Mesendoderm (in vitro differentiated cells): ENCODE measurements around the gene ITGAV.

Experiments used
- DNase-seq: peaks from one replicate; pipeline ENCODE4 v3.0.0; 2013
- H2AK5ac ChIP-seq: 2 replicates; pipeline ENCODE4 v1.6.1; 2013; ENCODE audit warnings: low read length, inconsistent platforms
- H2BK120ac ChIP-seq: 2 replicates; pipeline ENCODE4 v1.6.1; 2013; ENCODE audit warnings: low read depth, mild to moderate bottlenecking, low read length, moderate library complexity, mixed read lengths
- H2BK15ac ChIP-seq: replicated peaks from 2 replicates; pipeline ENCODE4 v1.6.1; 2013; ENCODE audit warnings: low read depth, mild to moderate bottlenecking, moderate library complexity
- H2BK5ac ChIP-seq: 2 replicates; pipeline ENCODE4 v1.6.1; 2013; ENCODE audit warnings: low read length, inconsistent platforms
- H3K18ac ChIP-seq: 2 replicates; pipeline ENCODE4 v1.6.1; 2013; ENCODE audit warnings: mild to moderate bottlenecking, low read length, mixed read lengths
- H3K23ac ChIP-seq: one replicate; pipeline ENCODE4 v1.6.1; 2013; ENCODE audit warnings: low read length
- H3K27ac ChIP-seq: 2 replicates; pipeline ENCODE4 v1.5.1; 2013; ENCODE audit warnings: low read depth, mild to moderate bottlenecking, inconsistent platforms, low read length, moderate library complexity
- H3K27me3 ChIP-seq: 2 replicates; pipeline ENCODE4 v1.6.1; 2013; ENCODE audit warnings: low read length, control low read depth, mild to moderate bottlenecking, inconsistent platforms; ENCODE audit not compliant: insufficient read depth, poor library complexity
- H3K36me3 ChIP-seq: 2 replicates; pipeline ENCODE4 v1.6.1; 2013; ENCODE audit warnings: low read length, inconsistent platforms; ENCODE audit not compliant: control insufficient read depth, insufficient read depth
- H3K4ac ChIP-seq: one replicate; pipeline ENCODE4 v1.6.1; 2013; ENCODE audit warnings: low read depth, mild to moderate bottlenecking, low read length, moderate library complexity
- H3K4me1 ChIP-seq: 2 replicates; pipeline ENCODE4 v1.6.1; 2013; ENCODE audit warnings: low read depth, low read length, inconsistent platforms; ENCODE audit not compliant: control insufficient read depth
- H3K4me2 ChIP-seq: 2 replicates; pipeline ENCODE4 v1.6.1; 2013; ENCODE audit warnings: low read length
- H3K4me3 ChIP-seq: 2 replicates; pipeline ENCODE4 v1.5.1; 2013; ENCODE audit warnings: mild to moderate bottlenecking, low read length
- H3K56ac ChIP-seq: one replicate; pipeline ENCODE4 v1.6.1; 2013; ENCODE audit warnings: low read length
- H3K79me1 ChIP-seq: 2 replicates; pipeline ENCODE4 v1.6.1; 2013; ENCODE audit warnings: low read length, inconsistent platforms
- H3K79me2 ChIP-seq: 2 replicates; pipeline ENCODE4 v1.6.1; 2013; ENCODE audit warnings: mild to moderate bottlenecking, low read length; ENCODE audit not compliant: control insufficient read depth, insufficient read depth
- H3K9ac ChIP-seq: 2 replicates; pipeline ENCODE4 v1.6.1; 2013; ENCODE audit warnings: low read length, inconsistent platforms
- H4K5ac ChIP-seq: one replicate; pipeline ENCODE4 v1.6.1; 2013; ENCODE audit warnings: low read length
- H4K8ac ChIP-seq: one replicate; pipeline ENCODE4 v1.6.1; 2013; ENCODE audit warnings: low read depth, mild to moderate bottlenecking, control low read depth, low read length, moderate library complexity
- WGBS: extraction: QIAGEN DNeasy Blood & Tissue Kit; methylation state at CpG from one replicate; pipeline ENCODE4 v1.1.7; 2013; ENCODE audit warnings: low lambda C conversion rate, missing lambda C conversion rate; ENCODE audit not compliant: insufficient coverage; ENCODE audit errors: extremely low coverage; 5-methylcytosine and 5-hydroxymethylcytosine counted together

The ITGAV gene

GRCh38 chr2:186594001-186594722 is 4.3 kb downstream of the ITGAV start:
- no peak overlapping the region for H2BK5ac ChIP-seq
- H3K4me2 ChIP-seq: no peak overlapping the region
- H3K23ac ChIP-seq: no peak overlapping the region
- DNase-seq: no peak
- H3K79me2 ChIP-seq: peaks cover 53% of the 10 kb centered on the region
- H2BK120ac ChIP-seq: no peak overlapping the region
- H4K8ac ChIP-seq: no peak overlapping the region
- no peak overlapping the region for H3K27ac ChIP-seq
- no peak overlapping the region for H4K5ac ChIP-seq
- H3K18ac ChIP-seq: no peak overlapping the region
- H3K36me3 ChIP-seq: no peaks in the 10 kb centered on the region
- H3K27me3 ChIP-seq: no peaks in the 10 kb centered on the region
- no peak overlapping the region for H3K9ac ChIP-seq
- H3K4ac ChIP-seq: no peak overlapping the region
- WGBS: no CpG with 5 or more reads among the region's 4 CpGs
- peaks cover 7% of the 10 kb centered on the region for H3K79me1 ChIP-seq
- no peak overlapping the region for H2AK5ac ChIP-seq
- no peak overlapping the region for H3K56ac ChIP-seq
- H3K4me1 ChIP-seq: peaks cover 2% of the 10 kb centered on the region
- H2BK15ac ChIP-seq: no peak overlapping the region
- H3K4me3 ChIP-seq: no peak overlapping the region

- H3K23ac ChIP-seq: no peak overlapping the region
- no peak overlapping the region for H3K4ac ChIP-seq
- H3K36me3 ChIP-seq: no peaks in the 10 kb centered on the region
- peaks cover 8% of the 10 kb centered on the region for H3K79me1 ChIP-seq
- no peak overlapping the region for H2AK5ac ChIP-seq
- H3K4me1 ChIP-seq: peaks cover 6% of the 10 kb centered on the region
- DNase-seq: peak; percentile 44
- no peak overlapping the region for H3K56ac ChIP-seq
- no CpG with 5 or more reads among the region's 2 CpGs for WGBS
- no peak overlapping the region for H2BK15ac ChIP-seq
- H3K27me3 ChIP-seq: no peaks in the 10 kb centered on the region
- no peak overlapping the region for H3K27ac ChIP-seq
- no peak overlapping the region for H4K5ac ChIP-seq
- H2BK120ac ChIP-seq: no peak overlapping the region
- no peak overlapping the region for H3K4me3 ChIP-seq
- no peak overlapping the region for H3K9ac ChIP-seq
- H4K8ac ChIP-seq: no peak overlapping the region
- no peak overlapping the region for H3K4me2 ChIP-seq
- H3K79me2 ChIP-seq: peaks cover 62% of the 10 kb centered on the region
- H2BK5ac ChIP-seq: no peak overlapping the region
- H3K18ac ChIP-seq: no peak overlapping the region
These were observed 5.4 kb downstream of the ITGAV start for GRCh38 chr2:186595219-186595618.

- Histone ChIP-seq H3K79me1 (peaks cover 8% of the 10 kb centered on the region), H3K27me3 (no peaks in the 10 kb centered on the region), H3K4ac (no peak overlapping the region), H3K4me2 (no peak overlapping the region), H3K27ac (no peak overlapping the region), H3K23ac (no peak overlapping the region), H2AK5ac (no peak overlapping the region), H2BK5ac (no peak overlapping the region), H3K18ac (no peak overlapping the region), H4K8ac (no peak overlapping the region), H2BK120ac (no peak overlapping the region), H3K36me3 (no peaks in the 10 kb centered on the region), H3K56ac (no peak overlapping the region), H2BK15ac (no peak overlapping the region), H3K79me2 (peaks cover 34% of the 10 kb centered on the region), H3K9ac (no peak overlapping the region), H3K4me3 (no peak overlapping the region), H3K4me1 (peaks cover 4% of the 10 kb centered on the region), H4K5ac (no peak overlapping the region)
- DNase-seq: no peak
- WGBS: no CpG with 5 or more reads among the region's 3 CpGs
These were observed 9.4 kb downstream of the ITGAV start for GRCh38 chr2:186599186-186599778.

GRCh38 chr2:186603286-186603685 is 13.4 kb downstream of the ITGAV start:
- no peak for DNase-seq
- no peak overlapping the region for H2BK5ac ChIP-seq
- no peak overlapping the region for H2AK5ac ChIP-seq
- H4K8ac ChIP-seq: no peak overlapping the region
- no peaks in the 10 kb centered on the region for H3K36me3 ChIP-seq
- H3K4ac ChIP-seq: no peak overlapping the region
- H3K4me2 ChIP-seq: no peak overlapping the region
- H2BK120ac ChIP-seq: no peak overlapping the region
- no peak overlapping the region for H3K18ac ChIP-seq
- no peak overlapping the region for H3K23ac ChIP-seq
- H3K27me3 ChIP-seq: no peaks in the 10 kb centered on the region
- H3K79me2 ChIP-seq: peaks cover 19% of the 10 kb centered on the region
- no peak overlapping the region for H3K56ac ChIP-seq
- no peak overlapping the region for H3K9ac ChIP-seq
- H3K27ac ChIP-seq: no peak overlapping the region
- no CpG with 5 or more reads among the region's 1 CpG for WGBS
- H4K5ac ChIP-seq: no peak overlapping the region
- H3K4me1 ChIP-seq: peaks cover 4% of the 10 kb centered on the region
- peaks cover 7% of the 10 kb centered on the region for H3K79me1 ChIP-seq
- H2BK15ac ChIP-seq: no peak overlapping the region
- H3K4me3 ChIP-seq: no peak overlapping the region

GRCh38 chr2:186605041-186605440 is 15.2 kb downstream of the ITGAV start:
- no peak overlapping the region for H3K27ac ChIP-seq
- no peak overlapping the region for H2AK5ac ChIP-seq
- H4K8ac ChIP-seq: no peak overlapping the region
- no peak overlapping the region for H4K5ac ChIP-seq
- no peak overlapping the region for H3K18ac ChIP-seq
- H3K36me3 ChIP-seq: no peaks in the 10 kb centered on the region
- DNase-seq: peak; percentile 70
- H3K79me2 ChIP-seq: peaks cover 8% of the 10 kb centered on the region
- peaks cover 1% of the 10 kb centered on the region for H3K4me1 ChIP-seq
- H3K4me2 ChIP-seq: no peak overlapping the region
- H3K4ac ChIP-seq: no peak overlapping the region
- H3K9ac ChIP-seq: no peak overlapping the region
- H3K79me1 ChIP-seq: peaks cover 4% of the 10 kb centered on the region
- WGBS: no CpG with 5 or more reads among the region's 3 CpGs
- no peak overlapping the region for H2BK120ac ChIP-seq
- no peak overlapping the region for H3K23ac ChIP-seq
- no peak overlapping the region for H2BK5ac ChIP-seq
- H2BK15ac ChIP-seq: no peak overlapping the region
- no peaks in the 10 kb centered on the region for H3K27me3 ChIP-seq
- H3K56ac ChIP-seq: no peak overlapping the region
- no peak overlapping the region for H3K4me3 ChIP-seq
